ENCODE results near the gene HMOX2. TPM values are rescaled to one million over a fixed set of nuclear protein-coding genes. Genes with fewer than 3 reads are reported as not detected.

Gene HMOX2
- total RNA-seq, 1 experiment from 2014 or later = 55.1 TPM

- Histone ChIP-seq H3K27me3 (ENCODE audit: insufficient read depth, low read length) (no peaks in the 10 kb centered on the region), H3K4me1 (ENCODE audit: control insufficient read depth in 1 of 2, insufficient read depth in 2 of 2, low read length in 2 of 2) (peaks cover 0 to 14% of the 10 kb centered on the region in 2 experiments; a peak in 1 of 4 replicates), H3K9ac (ENCODE audit: low read length) (peak within 1 kb of the TSS; percentile 36; the same call in 1 of the 2 replicates), H4K20me1 (ENCODE audit: insufficient read depth) (no peaks in the 10 kb centered on the region), H3K4me3 (replicated peaks in 1 of 2; ENCODE audit: low read depth in 1 of 2, low read length in 2 of 2) (peak within 1 kb of the TSS; percentile 25 to 55), H3K36me3 (ENCODE audit: control insufficient read depth in 1 of 2, insufficient read depth in 2 of 2, low read length in 2 of 2) (no peaks in the 10 kb centered on the region), H3K27ac (ENCODE audit: low read depth, low read length) (no peak within 1 kb of the TSS; the same call in 1 of the 2 replicates), H3K4me2 (ENCODE audit: low read length) (peak within 1 kb of the TSS; percentile 84), H2AFZ (ENCODE audit: low read depth, low read length, poor library complexity, severe bottlenecking) (peak within 1 kb of the TSS; percentile 1), H3K9me3 (ENCODE audit: control insufficient read depth in 1 of 2, insufficient read depth in 1 of 2, low read depth in 1 of 2, low read length in 2 of 2) (peaks cover 9 to 15% of the 10 kb centered on the region in 2 experiments; a peak in 3 of 4 replicates), H3K9me2 (ENCODE audit: insufficient read depth) (no peaks in the 10 kb centered on the region), H3K79me2 (ENCODE audit: insufficient read depth, low read length) (no peaks in the 10 kb centered on the region)
- intact Hi-C loops (cut with micrococcal nuclease) = no loop called here
- ChIA-PET RAD21 (ENCODE audit: low non-redundant PET in 1 of 2, low total read pairs in 2 of 2, uncharacterized antibody in 2 of 2, unreplicated experiment in 2 of 2) (no interaction called here), POLR2A (no interaction called here), CTCF (interaction anchor here (2.1 kb wide), 1 partner anchor 10 kb away, joined by 10 read pairs; no protein-coding TSS in a partner anchor)
- peak; percentile 89 for DNase-seq (ENCODE audit: low read depth, low spot score)
- no TSS peak for BruUV-seq (replicated peaks)
- ATAC-seq = peak; percentile 84
- TF ChIP-seq, protein P1, sequence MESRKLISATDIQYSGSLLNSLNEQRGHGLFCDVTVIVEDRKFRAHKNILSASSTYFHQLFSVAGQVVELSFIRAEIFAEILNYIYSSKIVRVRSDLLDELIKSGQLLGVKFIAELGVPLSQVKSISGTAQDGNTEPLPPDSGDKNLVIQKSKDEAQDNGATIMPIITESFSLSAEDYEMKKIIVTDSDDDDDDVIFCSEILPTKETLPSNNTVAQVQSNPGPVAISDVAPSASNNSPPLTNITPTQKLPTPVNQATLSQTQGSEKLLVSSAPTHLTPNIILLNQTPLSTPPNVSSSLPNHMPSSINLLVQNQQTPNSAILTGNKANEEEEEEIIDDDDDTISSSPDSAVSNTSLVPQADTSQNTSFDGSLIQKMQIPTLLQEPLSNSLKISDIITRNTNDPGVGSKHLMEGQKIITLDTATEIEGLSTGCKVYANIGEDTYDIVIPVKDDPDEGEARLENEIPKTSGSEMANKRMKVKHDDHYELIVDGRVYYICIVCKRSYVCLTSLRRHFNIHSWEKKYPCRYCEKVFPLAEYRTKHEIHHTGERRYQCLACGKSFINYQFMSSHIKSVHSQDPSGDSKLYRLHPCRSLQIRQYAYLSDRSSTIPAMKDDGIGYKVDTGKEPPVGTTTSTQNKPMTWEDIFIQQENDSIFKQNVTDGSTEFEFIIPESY (IDR thresholded peaks at IDR 0.05; ENCODE audit: extremely low read depth, insufficient replicate concordance, low read length) = no peak
- TF ChIP-seq YY1 (IDR thresholded peaks at IDR 0.05; ENCODE audit: extremely low read depth, insufficient replicate concordance, low read depth, low read length) (no peak), EZH2phosphoT487 (IDR thresholded peaks at IDR 0.05; ENCODE audit: borderline replicate concordance) (no peak), CEBPB (IDR thresholded peaks at IDR 0.05; ENCODE audit: low read depth) (no peak), POLR2AphosphoS5 (IDR thresholded peaks at IDR 0.05; ENCODE audit: low read depth, low read length) (peak; percentile 53), FOSL1 (IDR thresholded peaks at IDR 0.05; ENCODE audit: low read depth) (no peak), JUND (IDR thresholded peaks at IDR 0.05) (no peak), EGR1 (IDR thresholded peaks at IDR 0.05; ENCODE audit: low read depth) (peak; percentile 59; the same call in 1 of the 2 replicates), SIN3A (IDR thresholded peaks at IDR 0.05; ENCODE audit: low read depth) (no peak), TCF7L2 (IDR thresholded peaks at IDR 0.05; ENCODE audit: borderline replicate concordance, extremely low read depth, insufficient read depth, insufficient read length) (no peak), ZFX (IDR thresholded peaks at IDR 0.05) (peak; percentile 70; the same call in 1 of the 2 replicates), REST (IDR thresholded peaks at IDR 0.05; ENCODE audit: low read depth) (no peak), SRF (IDR thresholded peaks at IDR 0.05; ENCODE audit: low read depth) (no peak), EZH2 (IDR thresholded peaks at IDR 0.05) (no peak), CBX3 (IDR thresholded peaks at IDR 0.05; ENCODE audit: low read depth) (peak; percentile 100), RAD21 (IDR thresholded peaks at IDR 0.05; ENCODE audit: low read depth) (no peak), POLR2A (IDR thresholded peaks at IDR 0.05; ENCODE audit: borderline replicate concordance, extremely low read depth, insufficient read depth, insufficient read length) (no peak)
- TF ChIP-seq, protein P2, sequence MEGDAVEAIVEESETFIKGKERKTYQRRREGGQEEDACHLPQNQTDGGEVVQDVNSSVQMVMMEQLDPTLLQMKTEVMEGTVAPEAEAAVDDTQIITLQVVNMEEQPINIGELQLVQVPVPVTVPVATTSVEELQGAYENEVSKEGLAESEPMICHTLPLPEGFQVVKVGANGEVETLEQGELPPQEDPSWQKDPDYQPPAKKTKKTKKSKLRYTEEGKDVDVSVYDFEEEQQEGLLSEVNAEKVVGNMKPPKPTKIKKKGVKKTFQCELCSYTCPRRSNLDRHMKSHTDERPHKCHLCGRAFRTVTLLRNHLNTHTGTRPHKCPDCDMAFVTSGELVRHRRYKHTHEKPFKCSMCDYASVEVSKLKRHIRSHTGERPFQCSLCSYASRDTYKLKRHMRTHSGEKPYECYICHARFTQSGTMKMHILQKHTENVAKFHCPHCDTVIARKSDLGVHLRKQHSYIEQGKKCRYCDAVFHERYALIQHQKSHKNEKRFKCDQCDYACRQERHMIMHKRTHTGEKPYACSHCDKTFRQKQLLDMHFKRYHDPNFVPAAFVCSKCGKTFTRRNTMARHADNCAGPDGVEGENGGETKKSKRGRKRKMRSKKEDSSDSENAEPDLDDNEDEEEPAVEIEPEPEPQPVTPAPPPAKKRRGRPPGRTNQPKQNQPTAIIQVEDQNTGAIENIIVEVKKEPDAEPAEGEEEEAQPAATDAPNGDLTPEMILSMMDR (IDR thresholded peaks at IDR 0.05 in 2 of 3, conservative IDR thresholded peaks at IDR 0.05 in 1 of 3; ENCODE audit: borderline replicate concordance in 1 of 3, insufficient read depth in 1 of 3, low read depth in 2 of 3, low read length in 2 of 3) = no peak
- TF ChIP-seq, protein P3, sequence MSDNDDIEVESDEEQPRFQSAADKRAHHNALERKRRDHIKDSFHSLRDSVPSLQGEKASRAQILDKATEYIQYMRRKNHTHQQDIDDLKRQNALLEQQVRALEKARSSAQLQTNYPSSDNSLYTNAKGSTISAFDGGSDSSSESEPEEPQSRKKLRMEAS (IDR thresholded peaks at IDR 0.05) = peak; percentile 100
Observed at GRCh38 chr16:4538350-4539235, 62.4 kb downstream of the HMOX2 start, which contains the start of gene CDIP1. CDIP1 (minus strand) TSS chr16:4538773; CDS start chr16:4514130, 24,643 bp downstream.

All from HCT116 (cell line).